Measurements from ENCODE around the gene ZGPAT.

- TF ChIP-seq POLR2A (IDR thresholded peaks at IDR 0.05; ENCODE audit: low read length) (no peak), GATA1 (IDR thresholded peaks at IDR 0.05; ENCODE audit: low read depth, low read length) (no peak)
Observed at GRCh38 chr20:63769891-63770474, 62.1 kb downstream of the ZGPAT start.

Measured in erythroblast (primary cell).